ENCODE results near the gene DKKL1. TPM values are rescaled to one million over a fixed set of nuclear protein-coding genes. Genes with fewer than 3 reads are reported as not detected.

Gene DKKL1
- total RNA-seq, 1 donor from 2014 or later, result not detected

- peak; percentile 30 for DNase-seq
These were observed 58.9 kb downstream of the DKKL1 start for GRCh38 chr19:49422407-49423070.

GRCh38 chr19:49423071-49423984 is 59.7 kb downstream of the DKKL1 start, which contains the start of gene PTH2:
PTH2 (minus strand) TSS chr19:49423441; CDS start chr19:49423339, 102 bp downstream.
- no peak for DNase-seq

GRCh38 chr19:49423985-49424303 is 60.3 kb downstream of the DKKL1 start:
- DNase-seq, result no peak

Other genes with a start within 250 kb of the DKKL1 start
- gene LIN7B, start 249.5 kb upstream of the DKKL1 start, total RNA-seq, result 6.1 TPM
- 0.51 TPM for gene C19orf73, start 244.7 kb upstream of the DKKL1 start, total RNA-seq
- 9.7 TPM for gene PPFIA3, start 244.3 kb upstream of the DKKL1 start, total RNA-seq
- gene HRC, start 208.5 kb upstream of the DKKL1 start, total RNA-seq, result 154 TPM
- gene TRPM4, start 206.1 kb upstream of the DKKL1 start, total RNA-seq, result 28.2 TPM
- 0.51 TPM for gene SLC6A16, start 38.7 kb upstream of the DKKL1 start, total RNA-seq
- gene CD37, start 28.5 kb upstream of the DKKL1 start, total RNA-seq, result 2.3 TPM
- gene TEAD2, start 1.5 kb upstream of the DKKL1 start, total RNA-seq, result 30.9 TPM
- gene KASH5, start 24.4 kb downstream of the DKKL1 start, total RNA-seq, result not detected
- gene PTH2, start 59.6 kb downstream of the DKKL1 start, total RNA-seq, result not detected
- gene GFY, start 61.5 kb downstream of the DKKL1 start, total RNA-seq, result not detected
- 1.4 TPM for gene SLC17A7, start 77.7 kb downstream of the DKKL1 start, total RNA-seq
- gene PIH1D1, start 87.9 kb downstream of the DKKL1 start, total RNA-seq, result 58.3 TPM
- 34.6 TPM for gene ALDH16A1, start 89.3 kb downstream of the DKKL1 start, total RNA-seq
- gene FLT3LG, start 110.3 kb downstream of the DKKL1 start, total RNA-seq, result 2.5 TPM
- 1,944 TPM for gene RPL13A, start 123.7 kb downstream of the DKKL1 start, total RNA-seq
- gene RPS11, start 132.6 kb downstream of the DKKL1 start, total RNA-seq, result 5,071 TPM
- 122 TPM for gene FCGRT, start 148.8 kb downstream of the DKKL1 start, total RNA-seq
- gene RCN3, start 164.1 kb downstream of the DKKL1 start, total RNA-seq, result 41.4 TPM
- 47.6 TPM for gene NOSIP, start 216.7 kb downstream of the DKKL1 start, total RNA-seq
- 3.4 TPM for gene PRRG2, start 217.4 kb downstream of the DKKL1 start, total RNA-seq
- gene PRR12, start 227.3 kb downstream of the DKKL1 start, total RNA-seq, result 9.4 TPM

All from tongue (tissue), 2 donors.